Mesenchymal stem cell (in vitro differentiated cells and primary cell): ENCODE results near the gene ATP5ME.

Experiments used
- DNase-seq: peaks from one replicate; pipeline ENCODE4 v3.0.0-alpha.2; 2013
- H2AFZ ChIP-seq: one replicate; pipeline ENCODE4 v1.6.1; 2013; ENCODE audit warnings: low read depth, mild to moderate bottlenecking, control low read depth, inconsistent platforms, low read length, moderate library complexity
- H2AK5ac ChIP-seq: 2 replicates; pipeline ENCODE4 v1.6.1; 2013; ENCODE audit warnings: low read length, moderate library complexity, mild to moderate bottlenecking, inconsistent platforms; ENCODE audit not compliant: severe bottlenecking
- H2BK120ac ChIP-seq: one replicate; pipeline ENCODE4 v1.6.1; 2013; ENCODE audit warnings: low read depth, mild to moderate bottlenecking, inconsistent platforms, low read length, moderate library complexity
- H2BK12ac ChIP-seq, 2 experiments: one replicate each; pipeline ENCODE4 v1.6.1; 2013; ENCODE audit warnings: inconsistent platforms in 2 of 2, low read length in 2 of 2, mild to moderate bottlenecking in 2 of 2, moderate library complexity in 2 of 2, control low read depth in 1 of 2
- H2BK15ac ChIP-seq: one replicate; pipeline ENCODE4 v1.6.1; 2013; ENCODE audit warnings: mild to moderate bottlenecking, low read depth, inconsistent platforms; ENCODE audit not compliant: poor library complexity, severe bottlenecking
- H2BK5ac ChIP-seq: 2 replicates; pipeline ENCODE4 v1.6.1; 2013; ENCODE audit warnings: low read depth, mild to moderate bottlenecking, low read length, control low read depth, inconsistent platforms; ENCODE audit not compliant: poor library complexity, severe bottlenecking
- H3K14ac ChIP-seq, 2 experiments: one replicate each; pipeline ENCODE4 v1.6.1; 2013; ENCODE audit warnings: inconsistent platforms in 2 of 2, low read length in 2 of 2, control low read depth in 1 of 2, mild to moderate bottlenecking in 1 of 2, moderate library complexity in 1 of 2
- H3K18ac ChIP-seq, 2 experiments: one replicate each; pipeline ENCODE4 v1.6.1; 2013; ENCODE audit warnings: inconsistent platforms in 2 of 2, low read length in 2 of 2, control low read depth in 1 of 2, low read depth in 1 of 2, mild to moderate bottlenecking in 1 of 2
- H3K23ac ChIP-seq, 2 experiments: one replicate each; pipeline ENCODE4 v1.6.1; 2013; ENCODE audit warnings: inconsistent platforms in 2 of 2, low read length in 2 of 2, mild to moderate bottlenecking in 2 of 2, moderate library complexity in 2 of 2, control low read depth in 1 of 2
- H3K27ac ChIP-seq: 2 replicates; pipeline ENCODE4 v1.5.1; 2013; ENCODE audit warnings: mild to moderate bottlenecking, moderate library complexity, low read length, control low read depth, inconsistent platforms; ENCODE audit not compliant: poor library complexity, severe bottlenecking
- H3K27me3 ChIP-seq, 2 experiments: 2 replicates each; pipeline versions ENCODE4 v1.6.1 to v1.7.0; 2013; ENCODE audit warnings: low read length in 2 of 2, mild to moderate bottlenecking in 2 of 2, moderate library complexity in 2 of 2, control low read depth in 1 of 2, inconsistent platforms in 1 of 2; ENCODE audit not compliant: control insufficient read depth in 1 of 2, insufficient read depth in 1 of 2
- H3K36me3 ChIP-seq, 2 experiments: 2 replicates each; pipeline versions ENCODE4 v1.6.1 to v1.7.0; 2013; ENCODE audit warnings: low read length in 2 of 2, control low read depth in 1 of 2, inconsistent platforms in 1 of 2, low read depth in 1 of 2, mild to moderate bottlenecking in 1 of 2; ENCODE audit not compliant: insufficient read depth in 2 of 2, control insufficient read depth in 1 of 2
- H3K4ac ChIP-seq, 2 experiments: one replicate each; pipeline ENCODE4 v1.6.1; 2013; ENCODE audit warnings: inconsistent platforms in 2 of 2, low read length in 2 of 2, mild to moderate bottlenecking in 2 of 2, moderate library complexity in 2 of 2, control low read depth in 1 of 2, low read depth in 1 of 2
- H3K4me1 ChIP-seq: 2 replicates; pipeline ENCODE4 v1.6.1; 2013; ENCODE audit warnings: low read depth, low read length, control low read depth; ENCODE audit not compliant: control insufficient read depth, insufficient read depth
- H3K4me2 ChIP-seq: 2 replicates; pipeline ENCODE4 v1.6.1; 2013; ENCODE audit warnings: low read length, mild to moderate bottlenecking, inconsistent platforms; ENCODE audit not compliant: poor library complexity, severe bottlenecking
- H3K4me3 ChIP-seq, 2 experiments: 2 replicates each; pipeline versions ENCODE4 v1.5.1 to v1.7.0; 2013; ENCODE audit warnings: low read length in 2 of 2, mild to moderate bottlenecking in 2 of 2, control low read depth in 1 of 2, low read depth in 1 of 2; ENCODE audit not compliant: insufficient read depth in 1 of 2
- H3K79me1 ChIP-seq: replicated peaks from 2 replicates; pipeline ENCODE4 v1.6.1; 2013; ENCODE audit warnings: mild to moderate bottlenecking, control low read depth, low read length, inconsistent platforms; ENCODE audit not compliant: poor library complexity, severe bottlenecking
- H3K9ac ChIP-seq: 2 replicates; pipeline ENCODE4 v1.7.0; 2013; ENCODE audit warnings: mild to moderate bottlenecking, low read length, moderate library complexity
- H3K9me3 ChIP-seq: 2 replicates; pipeline ENCODE4 v1.7.0; 2013; ENCODE audit warnings: mild to moderate bottlenecking, low read length; ENCODE audit not compliant: control insufficient read depth
- H4K8ac ChIP-seq: one replicate; pipeline ENCODE4 v1.6.1; 2013; ENCODE audit warnings: inconsistent platforms, mild to moderate bottlenecking, low read length, moderate library complexity
- H4K91ac ChIP-seq: one replicate; pipeline ENCODE4 v1.6.1; 2013; ENCODE audit warnings: mild to moderate bottlenecking, low read length, inconsistent platforms
- WGBS: methylation state at CpG from one replicate; pipeline ENCODE4 v1.1.7; 2013; ENCODE audit warnings: mixed read lengths; 5-methylcytosine and 5-hydroxymethylcytosine counted together

The ATP5ME gene

DNA sequence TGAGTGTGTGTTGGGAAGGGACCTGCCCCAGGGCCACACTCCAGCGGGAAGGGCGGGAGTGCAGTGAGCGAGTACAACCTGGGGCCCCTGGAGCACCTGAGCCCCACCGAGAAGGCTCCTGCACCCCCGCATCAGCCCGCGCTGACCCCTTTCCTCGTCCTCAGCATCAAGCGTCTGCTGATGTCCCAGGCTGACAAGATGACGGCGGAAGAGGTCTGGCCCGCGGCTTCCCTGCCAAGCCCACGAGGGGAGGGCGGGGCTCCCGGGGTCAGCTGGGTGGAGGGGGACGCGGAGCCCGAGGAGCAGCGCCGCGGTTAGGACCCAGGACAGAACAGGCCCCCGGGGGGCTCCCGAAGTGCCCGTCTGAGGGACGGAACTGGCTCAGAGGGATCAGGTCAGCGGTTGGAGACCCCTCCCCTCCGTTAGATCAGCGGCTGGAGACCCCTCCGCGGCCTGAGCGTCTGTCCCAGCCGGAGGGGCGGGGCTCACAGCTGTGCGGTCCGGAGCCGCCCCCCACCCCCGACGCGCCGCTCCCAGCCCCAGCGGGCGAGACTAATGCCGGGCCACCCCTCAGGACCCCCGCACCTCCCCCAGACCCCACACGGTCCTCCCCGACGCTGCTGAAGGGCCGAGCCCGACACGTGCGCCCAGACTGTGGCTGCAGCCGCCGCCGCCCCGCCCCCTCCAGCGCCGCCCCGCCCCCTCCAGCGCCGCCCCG is 7.0 kb upstream of the ATP5ME start:
- Histone ChIP-seq H2BK5ac (no peak overlapping the region), H3K4me2 (peak overlapping the region; percentile 72), H3K4ac (peak overlapping the region; percentile 3 to 22), H3K36me3 (peaks cover 16 to 25% of the 10 kb centered on the region in 2 experiments), H3K4me1 (peaks cover 47% of the 10 kb centered on the region), H4K8ac (peak overlapping the region; percentile 90), H3K79me1 (no peaks in the 10 kb centered on the region), H3K23ac (no peak overlapping the region), H2BK15ac (peak overlapping the region; percentile 64), H2BK12ac (peak overlapping the region in 1 of 2 experiments; percentile 42), H4K91ac (peak overlapping the region; percentile 56), H2AFZ (peak overlapping the region; percentile 21), H2BK120ac (peak overlapping the region; percentile 29), H3K9me3 (no peaks in the 10 kb centered on the region), H3K9ac (peak overlapping the region; percentile 59), H3K14ac (no peak overlapping the region), H3K18ac (peak overlapping the region; percentile 11 to 82), H2AK5ac (no peak overlapping the region), H3K27ac (no peak overlapping the region), H3K4me3 (peak overlapping the region; percentile 47 to 49), H3K27me3 (no peaks in the 10 kb centered on the region)
- DNase-seq: peak; percentile 70
- 4% methylated on average over 21 of the region's 62 CpGs for WGBS

DNA sequence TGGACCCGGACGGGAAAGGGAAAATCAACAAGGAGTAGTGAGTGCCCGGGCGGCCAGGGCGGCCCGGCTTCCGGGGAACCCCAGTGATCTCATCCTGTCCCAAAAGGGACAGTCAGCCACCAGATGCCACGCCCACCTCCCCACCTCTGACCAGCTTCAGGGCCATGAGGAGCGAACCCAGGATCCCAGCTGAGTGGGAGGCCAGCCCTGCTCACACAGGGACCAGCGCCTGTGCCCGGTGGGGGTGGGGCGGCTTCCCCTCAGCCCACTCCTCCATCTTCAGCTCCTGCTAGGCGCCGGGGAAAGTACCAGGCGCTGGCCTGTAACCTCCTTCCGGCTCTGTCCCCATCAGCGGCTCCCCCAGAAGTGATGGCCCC is 6.5 kb upstream of the ATP5ME start:
- H3K79me1 ChIP-seq: peaks cover 1% of the 10 kb centered on the region
- H3K27ac ChIP-seq: no peak overlapping the region
- H2AK5ac ChIP-seq: no peak overlapping the region
- H2BK15ac ChIP-seq: peak overlapping the region; percentile 64
- H3K4me3 ChIP-seq: peak overlapping the region; percentile 47 to 49
- H4K8ac ChIP-seq: peak overlapping the region; percentile 90
- H2BK12ac ChIP-seq: no peak overlapping the region
- peak overlapping the region; percentile 21 for H2AFZ ChIP-seq
- H3K23ac ChIP-seq: no peak overlapping the region
- H3K4me2 ChIP-seq: peak overlapping the region; percentile 72
- 63% methylated on average over 11 of the region's 17 CpGs for WGBS
- H3K9me3 ChIP-seq: no peaks in the 10 kb centered on the region
- H3K4me1 ChIP-seq: peaks cover 48% of the 10 kb centered on the region
- peak overlapping the region; percentile 56 for H4K91ac ChIP-seq
- no peak for DNase-seq
- peak overlapping the region; percentile 29 for H2BK120ac ChIP-seq
- H3K9ac ChIP-seq: peak overlapping the region; percentile 59
- peak overlapping the region; percentile 3 to 22 for H3K4ac ChIP-seq
- no peak overlapping the region for H2BK5ac ChIP-seq
- H3K36me3 ChIP-seq: peaks cover 14 to 25% of the 10 kb centered on the region in 2 experiments
- H3K18ac ChIP-seq: peak overlapping the region; percentile 11 to 82
- H3K14ac ChIP-seq: no peak overlapping the region
- H3K27me3 ChIP-seq: no peaks in the 10 kb centered on the region

DNA sequence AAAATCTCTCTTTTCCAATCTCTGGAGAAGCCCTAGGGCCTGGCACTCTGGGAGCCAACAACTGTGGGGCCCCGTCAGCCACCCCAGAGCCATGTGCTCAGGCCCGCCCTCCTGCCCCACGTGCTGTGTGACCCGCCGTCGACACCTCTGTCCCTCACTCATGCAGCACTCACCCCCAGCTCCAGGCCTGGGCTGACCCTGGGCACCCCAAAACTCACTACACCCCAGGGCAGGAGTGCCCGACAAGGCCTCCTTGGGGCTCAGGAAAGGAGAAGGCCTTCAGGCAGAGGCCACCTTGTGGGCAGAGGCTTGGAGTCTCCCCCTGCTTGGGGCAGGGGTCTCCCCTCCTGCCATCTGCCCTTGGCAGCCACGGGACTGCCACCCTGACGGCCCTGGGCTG is 6.0 kb upstream of the ATP5ME start:
- H3K4me2 ChIP-seq: no peak overlapping the region
- no peak overlapping the region for H2AK5ac ChIP-seq
- H3K9ac ChIP-seq: no peak overlapping the region
- H3K36me3 ChIP-seq: peaks cover 13 to 29% of the 10 kb centered on the region in 2 experiments
- peak overlapping the region; percentile 54 for H4K91ac ChIP-seq
- no peak overlapping the region for H3K14ac ChIP-seq
- peaks cover 6% of the 10 kb centered on the region for H3K79me1 ChIP-seq
- no peak for DNase-seq
- no peaks in the 10 kb centered on the region for H3K9me3 ChIP-seq
- peak overlapping the region in 1 of 2 experiments; percentile 11 for H3K18ac ChIP-seq
- no peaks in the 10 kb centered on the region for H3K27me3 ChIP-seq
- whole genome bisulfite sequencing: 90% methylated on average over 9 of the region's 9 CpGs
- H3K27ac ChIP-seq: no peak overlapping the region
- peak overlapping the region in 1 of 2 experiments; percentile 43 for H2BK12ac ChIP-seq
- no peak overlapping the region for H2AFZ ChIP-seq
- peak overlapping the region; percentile 43 for H4K8ac ChIP-seq
- peak overlapping the region; percentile 64 for H2BK15ac ChIP-seq
- no peak overlapping the region for H2BK5ac ChIP-seq
- H2BK120ac ChIP-seq: no peak overlapping the region
- H3K4me1 ChIP-seq: peaks cover 52% of the 10 kb centered on the region
- no peak overlapping the region for H3K23ac ChIP-seq
- no peak overlapping the region for H3K4me3 ChIP-seq
- H3K4ac ChIP-seq: peak overlapping the region in 1 of 2 experiments; percentile 3

DNA sequence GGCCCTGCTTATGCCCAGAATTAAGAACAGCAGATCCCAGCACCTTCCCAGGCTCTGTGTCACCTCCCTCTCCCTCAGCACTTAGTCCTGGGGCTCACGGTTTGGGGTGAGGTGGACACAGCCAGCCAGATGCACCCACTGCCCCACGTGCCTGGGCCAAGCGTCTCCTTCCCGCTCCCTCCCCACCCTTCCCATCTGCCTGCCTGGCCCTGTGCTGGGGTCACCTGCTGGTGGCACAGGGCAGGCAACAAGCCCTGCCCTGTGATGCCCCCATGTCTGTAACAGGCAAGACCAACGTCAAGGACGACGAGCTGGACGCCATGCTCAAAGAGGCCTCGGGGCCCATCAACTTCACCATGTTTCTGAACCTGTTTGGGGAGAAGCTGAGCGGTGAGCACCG is 5.6 kb upstream of the ATP5ME start:
- H3K9ac ChIP-seq: no peak overlapping the region
- H2AFZ ChIP-seq: no peak overlapping the region
- no peak overlapping the region for H2BK120ac ChIP-seq
- H3K4ac ChIP-seq: no peak overlapping the region
- no peak overlapping the region for H4K91ac ChIP-seq
- peaks cover 11 to 30% of the 10 kb centered on the region in 2 experiments for H3K36me3 ChIP-seq
- WGBS: 95% methylated on average over 11 of the region's 11 CpGs
- H3K4me3 ChIP-seq: no peak overlapping the region
- DNase-seq: no peak
- H3K27me3 ChIP-seq: no peaks in the 10 kb centered on the region
- H2AK5ac ChIP-seq: no peak overlapping the region
- H3K4me2 ChIP-seq: no peak overlapping the region
- no peak overlapping the region for H3K27ac ChIP-seq
- H3K4me1 ChIP-seq: peaks cover 53% of the 10 kb centered on the region
- no peak overlapping the region for H2BK5ac ChIP-seq
- no peak overlapping the region for H2BK15ac ChIP-seq
- H3K79me1 ChIP-seq: peaks cover 8% of the 10 kb centered on the region
- H3K23ac ChIP-seq: no peak overlapping the region
- H2BK12ac ChIP-seq: no peak overlapping the region
- H3K14ac ChIP-seq: no peak overlapping the region
- H3K9me3 ChIP-seq: no peaks in the 10 kb centered on the region
- H4K8ac ChIP-seq: no peak overlapping the region
- no peak overlapping the region for H3K18ac ChIP-seq
